ENCODE data around the gene DRG2.

DRG2 gene

GRCh38 chr17:18079543-18079942, 8.2 kb upstream of the DRG2 start:
- no peak for DNase-seq

- no peak for DNase-seq
These were observed 3.5 kb upstream of the DRG2 start for GRCh38 chr17:18084256-18084655.

- DNase-seq = no peak
These were observed 1.9 kb downstream of the DRG2 start for GRCh38 chr17:18089613-18090012.

GRCh38 chr17:18093616-18094408, 6.1 kb downstream of the DRG2 start:
- no peak for DNase-seq

GRCh38 chr17:18094409-18094807, 6.7 kb downstream of the DRG2 start:
- DNase-seq = no peak

- DNase-seq = no peak
These were observed 11.8 kb downstream of the DRG2 start for GRCh38 chr17:18099516-18099915.

GRCh38 chr17:18100616-18101015, 12.9 kb downstream of the DRG2 start:
- DNase-seq = no peak

GRCh38 chr17:18101828-18102227, 14.1 kb downstream of the DRG2 start:
- no peak for DNase-seq

- DNase-seq = no peak
These were observed 14.9 kb downstream of the DRG2 start for GRCh38 chr17:18102640-18103039.

GRCh38 chr17:18105027-18105426, 17.3 kb downstream of the DRG2 start:
- no peak for DNase-seq

- no peak for DNase-seq
These were observed 17.8 kb downstream of the DRG2 start for GRCh38 chr17:18105595-18105994.

- no peak for DNase-seq
These were observed 18.5 kb downstream of the DRG2 start for GRCh38 chr17:18106211-18106610.

- no peak for DNase-seq
These were observed 19.5 kb downstream of the DRG2 start for GRCh38 chr17:18107061-18107790.

- no peak for DNase-seq
These were observed 20.2 kb downstream of the DRG2 start for GRCh38 chr17:18107971-18108370.

GRCh38 chr17:18108401-18109312, 20.9 kb downstream of the DRG2 start, which contains the start of gene MYO15A:
Gene MYO15A (plus strand): TSS chr17:18108756. CDS start chr17:18118801, 10,045 bp downstream.
- no peak for DNase-seq

GRCh38 chr17:18109935-18110485, 22.3 kb downstream of the DRG2 start:
- no peak for DNase-seq

GRCh38 chr17:18110636-18111145, 22.9 kb downstream of the DRG2 start:
- no peak for DNase-seq

GRCh38 chr17:18111330-18111971, 23.7 kb downstream of the DRG2 start:
- no peak for DNase-seq

- DNase-seq = no peak
These were observed 27.8 kb downstream of the DRG2 start for GRCh38 chr17:18115517-18115916.

- DNase-seq = no peak
These were observed 28.3 kb downstream of the DRG2 start for GRCh38 chr17:18116078-18116477.

GRCh38 chr17:18117533-18117932, 29.8 kb downstream of the DRG2 start:
- no peak for DNase-seq
